HEK293 (cell line): Measurements from ENCODE around the gene IGF1R.
A peak's percentile ranks its signal among the peaks of the same experiment; 100 is the strongest.

Experiments
- CTCF ChIA-PET: fragments of 350-600 bp; formaldehyde crosslinking; extraction: SDS; loops from one replicate; lab custom pipeline; 2021; ENCODE audit warnings: antibody characterized with exemption; lab: Yijun Ruan, JAX
- POLR2A ChIA-PET: fragments of 300-600 bp; formaldehyde crosslinking; extraction: SDS; loops from one replicate; lab custom pipeline; 2020; ENCODE audit warnings: antibody characterized with exemption, inconsistent platforms; lab: Yijun Ruan, JAX
- H3K27ac ChIP-seq: fragments of 200-500 bp; sonication (Bioruptor generic); 2 replicates; pipeline ENCODE4 v1.5.1; 2014; ENCODE audit warnings: low read depth, low read length, control low read depth, inconsistent platforms; ENCODE audit errors: extremely low read depth
- H3K36me3 ChIP-seq, 2 experiments: fragments of 200-500 bp in 1 of 2; sonication (Bioruptor generic) in 1 of 2; 1 replicate in 1 of 2; 2 replicates in 1 of 2; pipeline ENCODE4 v1.5.1; 2014 to 2017; ENCODE audit warnings: inconsistent platforms in 2 of 2, low read length in 2 of 2; ENCODE audit not compliant: control insufficient read depth in 2 of 2, insufficient read depth in 1 of 2
- H3K4me1 ChIP-seq: fragments of 200-500 bp; sonication (Bioruptor generic); 2 replicates; pipeline ENCODE4 v1.5.1; 2014; ENCODE audit warnings: mild to moderate bottlenecking, low read length, inconsistent platforms; ENCODE audit not compliant: control insufficient read depth, insufficient read depth
- H3K4me3 ChIP-seq: 2 replicates; pipeline ENCODE4 v1.5.1; 2011; ENCODE audit warnings: low read depth, mild to moderate bottlenecking, control low read depth, low read length, moderate library complexity
- H3K9me3 ChIP-seq: fragments of 200-500 bp; sonication (Bioruptor generic); 2 replicates; pipeline ENCODE4 v1.5.1; 2014; ENCODE audit warnings: low read depth, low read length, inconsistent platforms; ENCODE audit not compliant: control insufficient read depth, insufficient read depth
- EGR2 ChIP-seq: fragments of 450-650 bp; formaldehyde crosslinking; IDR thresholded peaks from 2 replicates; pipeline ENCODE4 v1.5.1; 2016; ENCODE audit warnings: low read depth, missing biosample characterization, missing genetic modification characterization
- PRDM1 ChIP-seq: fragments of 450-650 bp; formaldehyde crosslinking; IDR thresholded peaks from 2 replicates; pipeline ENCODE4; 2016; ENCODE audit warnings: missing biosample characterization, missing genetic modification characterization
- SP2 ChIP-seq: fragments of 450-650 bp; formaldehyde crosslinking; IDR thresholded peaks from 2 replicates; pipeline ENCODE4 v1.5.1; 2016; ENCODE audit warnings: missing biosample characterization, missing genetic modification characterization
- ZBTB1 ChIP-seq: fragments of 450-650 bp; formaldehyde crosslinking; IDR thresholded peaks from 2 replicates; pipeline ENCODE4 v1.5.1; 2016; ENCODE audit warnings: missing biosample characterization, missing genetic modification characterization
- ZFHX2 ChIP-seq: fragments of 450-650 bp; formaldehyde crosslinking; conservative IDR thresholded peaks from 2 replicates; pipeline ENCODE4 v1.5.1; 2016; ENCODE audit warnings: missing biosample characterization, missing genetic modification characterization
- ZNF121 ChIP-seq: fragments of 450-650 bp; formaldehyde crosslinking; IDR thresholded peaks from 2 replicates; pipeline ENCODE4 v1.5.1; 2016; ENCODE audit warnings: missing biosample characterization, missing genetic modification characterization
- ZNF16 ChIP-seq: fragments of 450-650 bp; formaldehyde crosslinking; IDR thresholded peaks from 2 replicates; pipeline ENCODE4 v1.5.1; 2016; ENCODE audit warnings: low read depth, missing biosample characterization, missing genetic modification characterization
- ZNF433 ChIP-seq: fragments of 450-650 bp; formaldehyde crosslinking; IDR thresholded peaks from 2 replicates; pipeline ENCODE4 v1.5.1; 2016; ENCODE audit warnings: missing biosample characterization, missing genetic modification characterization, low read depth
- ZNF510 ChIP-seq: fragments of 450-650 bp; formaldehyde crosslinking; IDR thresholded peaks from 2 replicates; pipeline ENCODE4 v1.5.1; 2018; ENCODE audit warnings: mild to moderate bottlenecking, missing genetic modification characterization, missing biosample characterization; ENCODE audit not compliant: insufficient replicate concordance
- ZNF521 ChIP-seq: fragments of 450-650 bp; formaldehyde crosslinking; IDR thresholded peaks from 2 replicates; pipeline ENCODE4 v1.5.1; 2017; ENCODE audit warnings: missing biosample characterization, mild to moderate bottlenecking, missing genetic modification characterization
- ZNF555 ChIP-seq: fragments of 450-650 bp; formaldehyde crosslinking; conservative IDR thresholded peaks from 2 replicates; pipeline ENCODE4 v1.5.1; 2017; ENCODE audit warnings: missing biosample characterization, mild to moderate bottlenecking, missing genetic modification characterization, inconsistent platforms
- ZNF629 ChIP-seq: fragments of 450-650 bp; formaldehyde crosslinking; IDR thresholded peaks from 2 replicates; pipeline ENCODE4 v1.5.1; 2017; ENCODE audit warnings: missing biosample characterization, missing genetic modification characterization
- ZNF664 ChIP-seq: fragments of 450-650 bp; formaldehyde crosslinking; IDR thresholded peaks from 2 replicates; pipeline ENCODE4 v1.5.1; 2016; ENCODE audit warnings: missing biosample characterization, missing genetic modification characterization
- ZNF76 ChIP-seq: fragments of 450-650 bp; formaldehyde crosslinking; IDR thresholded peaks from 2 replicates; pipeline ENCODE4; 2016; ENCODE audit warnings: low read depth, missing biosample characterization, missing genetic modification characterization, borderline replicate concordance
- ZNF830 ChIP-seq: fragments of 450-650 bp; IDR thresholded peaks from 2 replicates; pipeline ENCODE4 v1.5.0; 2018; ENCODE audit warnings: missing biosample characterization, missing genetic modification characterization, low read depth, mild to moderate bottlenecking, moderate library complexity
- ZSCAN30 ChIP-seq: fragments of 450-650 bp; IDR thresholded peaks from 2 replicates; pipeline ENCODE4 v1.5.1; 2018; ENCODE audit warnings: missing biosample characterization, mild to moderate bottlenecking, missing genetic modification characterization, moderate library complexity
- TF ChIP-seq, protein P1 (sequence below): fragments of 450-650 bp; formaldehyde crosslinking; IDR thresholded peaks from 2 replicates; pipeline ENCODE4 v1.5.1; 2017; ENCODE audit warnings: missing biosample characterization, missing genetic modification characterization
- TF ChIP-seq, protein P2 (sequence below): fragments of 450-650 bp; formaldehyde crosslinking; IDR thresholded peaks from 2 replicates; pipeline ENCODE4 v1.5.1; 2017; ENCODE audit warnings: missing biosample characterization, missing genetic modification characterization
- TF ChIP-seq, protein P3 (sequence below): fragments of 450-650 bp; formaldehyde crosslinking; IDR thresholded peaks from 2 replicates; pipeline ENCODE4 v1.5.1; 2016; ENCODE audit warnings: missing biosample characterization, missing genetic modification characterization, borderline replicate concordance

IGF1R gene

GRCh38 chr15:98787194-98787593 is 138.9 kb downstream of the IGF1R start:
- CTCF ChIA-PET, result interaction anchor here (0.9 to 1.6 kb wide), 3 partner anchors 9 to 105 kb away, joined by 3 to 8 read pairs (median 5); no protein-coding TSS in a partner anchor
- H3K27ac ChIP-seq, result no peak overlapping the region
- POLR2A ChIA-PET, result no interaction called here

DNA sequence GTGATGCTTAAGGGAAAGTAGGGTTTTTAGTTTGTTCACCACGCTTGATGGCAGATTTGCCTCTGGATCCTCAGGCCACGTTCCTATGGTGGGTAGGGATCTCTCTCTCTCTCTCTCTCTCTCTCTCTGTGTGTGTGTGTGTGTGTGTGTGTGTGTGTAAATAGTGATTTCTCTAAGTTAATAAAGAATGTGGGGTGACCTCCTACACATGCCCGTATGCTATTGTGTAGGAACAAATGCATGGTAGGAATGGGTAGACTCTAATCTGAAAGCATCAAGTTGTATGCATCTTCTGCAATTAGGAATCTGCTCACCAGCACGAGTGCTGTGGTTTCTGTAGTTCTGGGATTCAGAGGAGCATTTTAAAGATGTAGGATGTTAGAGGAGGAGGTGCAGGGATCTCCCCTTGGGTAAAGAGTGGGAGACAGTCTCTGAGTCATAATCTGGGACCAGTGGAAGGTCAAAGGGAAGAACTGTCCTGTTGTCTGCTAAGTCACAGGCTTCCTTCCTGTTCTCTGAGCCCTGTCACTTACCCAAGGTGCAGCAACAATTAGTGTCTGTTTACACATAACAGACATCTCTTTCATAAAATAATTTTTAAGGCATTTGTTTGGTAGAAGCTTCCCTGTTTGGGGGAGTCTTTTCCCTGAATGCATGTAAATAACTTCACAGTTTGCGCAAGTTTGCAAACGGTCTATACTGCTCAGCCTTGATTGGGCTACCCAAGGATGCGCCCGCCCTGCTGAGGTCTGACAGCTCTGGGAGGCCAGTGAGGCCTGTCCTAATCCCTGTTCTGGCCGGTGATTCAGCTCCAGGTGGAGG is 139.8 kb downstream of the IGF1R start:
- H3K27ac ChIP-seq, result no peak overlapping the region
- POLR2A ChIA-PET, result no interaction called here
- no peak overlapping the region for H3K4me3 ChIP-seq
- peaks cover 38% of the 10 kb centered on the region for H3K4me1 ChIP-seq
- peak; percentile 78 for TF ChIP-seq EGR2 (tag by site-specific recombination)
- TF ChIP-seq SP2, result peak; percentile 43
- no peak for TF ChIP-seq ZNF555
- TF ChIP-seq ZNF510 (tag by site-specific recombination), result no peak
- TF ChIP-seq, protein P1, sequence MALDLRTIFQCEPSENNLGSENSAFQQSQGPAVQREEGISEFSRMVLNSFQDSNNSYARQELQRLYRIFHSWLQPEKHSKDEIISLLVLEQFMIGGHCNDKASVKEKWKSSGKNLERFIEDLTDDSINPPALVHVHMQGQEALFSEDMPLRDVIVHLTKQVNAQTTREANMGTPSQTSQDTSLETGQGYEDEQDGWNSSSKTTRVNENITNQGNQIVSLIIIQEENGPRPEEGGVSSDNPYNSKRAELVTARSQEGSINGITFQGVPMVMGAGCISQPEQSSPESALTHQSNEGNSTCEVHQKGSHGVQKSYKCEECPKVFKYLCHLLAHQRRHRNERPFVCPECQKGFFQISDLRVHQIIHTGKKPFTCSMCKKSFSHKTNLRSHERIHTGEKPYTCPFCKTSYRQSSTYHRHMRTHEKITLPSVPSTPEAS (tag by site-specific recombination), result 0 out of 2 replicates have a peak, but pooled peaks have one; percentile 36
- peak; percentile 60; the same call in 1 of the 2 replicates for TF ChIP-seq PRDM1 (tag by site-specific recombination)
- no peak for TF ChIP-seq ZNF76
- no peak for TF ChIP-seq ZNF664
- no peak for TF ChIP-seq ZBTB1 (tag by site-specific recombination)
- TF ChIP-seq, protein P2, sequence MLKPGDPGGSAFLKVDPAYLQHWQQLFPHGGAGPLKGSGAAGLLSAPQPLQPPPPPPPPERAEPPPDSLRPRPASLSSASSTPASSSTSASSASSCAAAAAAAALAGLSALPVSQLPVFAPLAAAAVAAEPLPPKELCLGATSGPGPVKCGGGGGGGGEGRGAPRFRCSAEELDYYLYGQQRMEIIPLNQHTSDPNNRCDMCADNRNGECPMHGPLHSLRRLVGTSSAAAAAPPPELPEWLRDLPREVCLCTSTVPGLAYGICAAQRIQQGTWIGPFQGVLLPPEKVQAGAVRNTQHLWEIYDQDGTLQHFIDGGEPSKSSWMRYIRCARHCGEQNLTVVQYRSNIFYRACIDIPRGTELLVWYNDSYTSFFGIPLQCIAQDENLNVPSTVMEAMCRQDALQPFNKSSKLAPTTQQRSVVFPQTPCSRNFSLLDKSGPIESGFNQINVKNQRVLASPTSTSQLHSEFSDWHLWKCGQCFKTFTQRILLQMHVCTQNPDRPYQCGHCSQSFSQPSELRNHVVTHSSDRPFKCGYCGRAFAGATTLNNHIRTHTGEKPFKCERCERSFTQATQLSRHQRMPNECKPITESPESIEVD (tag by site-specific recombination), result no peak
- no peak for TF ChIP-seq ZSCAN30 (tag by site-specific recombination)
- no peak for TF ChIP-seq ZNF521 (tag by site-specific recombination)
- no peak for TF ChIP-seq ZNF433
- no peak for TF ChIP-seq ZNF629 (tag by site-specific recombination)
- peak; percentile 84 for TF ChIP-seq ZFHX2 (tag by site-specific recombination)
- TF ChIP-seq, all 188 proteins: peak for 5
- Histone ChIP-seq H3K9me3 (no peaks in the 10 kb centered on the region), H3K36me3 (no peaks in the 10 kb centered on the region)
- CTCF ChIA-PET, result interaction anchor here (0.7 to 6.4 kb wide), 7 partner anchors 9 to 1179 kb away, joined by 3 to 66 read pairs (median 3); no protein-coding TSS in a partner anchor

More at GRCh38 chr15:98787194-98787593, 138.9 kb downstream of the IGF1R start:
- Histone ChIP-seq H3K36me3 (no peaks in the 10 kb centered on the region), H3K4me1 (peaks cover 29% of the 10 kb centered on the region), H3K4me3 (no peak overlapping the region), H3K9me3 (no peaks in the 10 kb centered on the region)
- TF ChIP-seq ZNF121, result no peak
- TF ChIP-seq ZFHX2 (tag by site-specific recombination), result 0 out of 2 replicates have a peak, but pooled peaks have one; percentile 25

DNA sequence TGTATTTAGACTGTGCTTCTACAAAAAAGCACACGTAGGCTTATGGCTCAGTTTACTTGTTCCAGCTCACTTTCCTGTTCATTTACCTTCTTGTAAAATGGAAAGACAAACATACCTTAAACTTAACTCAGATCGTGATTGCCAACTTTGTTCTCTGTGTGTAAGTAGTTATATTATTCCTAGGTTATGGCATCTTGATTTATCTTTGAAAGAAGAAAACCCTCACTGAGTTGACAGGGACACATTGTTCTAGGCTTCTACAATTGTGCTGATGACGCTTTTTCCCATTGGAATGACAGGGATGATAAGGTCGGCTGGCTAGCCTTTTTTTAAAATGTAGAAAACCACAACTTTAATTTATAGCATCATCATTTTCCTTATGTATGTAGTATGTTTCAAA is 140.7 kb downstream of the IGF1R start:
- Histone ChIP-seq H3K4me1 (peaks cover 45% of the 10 kb centered on the region), H3K36me3 (no peaks in the 10 kb centered on the region), H3K9me3 (no peaks in the 10 kb centered on the region), H3K4me3 (no peak overlapping the region), H3K27ac (no peak overlapping the region)
- CTCF ChIA-PET, result interaction anchor here (0.7 to 6.4 kb wide), 5 partner anchors 10 to 367 kb away, joined by 3 to 66 read pairs (median 3); no protein-coding TSS in a partner anchor
- TF ChIP-seq ZNF16 (tag by site-specific recombination) (no peak), ZNF830 (tag by site-specific recombination) (no peak)
- TF ChIP-seq, protein P3, sequence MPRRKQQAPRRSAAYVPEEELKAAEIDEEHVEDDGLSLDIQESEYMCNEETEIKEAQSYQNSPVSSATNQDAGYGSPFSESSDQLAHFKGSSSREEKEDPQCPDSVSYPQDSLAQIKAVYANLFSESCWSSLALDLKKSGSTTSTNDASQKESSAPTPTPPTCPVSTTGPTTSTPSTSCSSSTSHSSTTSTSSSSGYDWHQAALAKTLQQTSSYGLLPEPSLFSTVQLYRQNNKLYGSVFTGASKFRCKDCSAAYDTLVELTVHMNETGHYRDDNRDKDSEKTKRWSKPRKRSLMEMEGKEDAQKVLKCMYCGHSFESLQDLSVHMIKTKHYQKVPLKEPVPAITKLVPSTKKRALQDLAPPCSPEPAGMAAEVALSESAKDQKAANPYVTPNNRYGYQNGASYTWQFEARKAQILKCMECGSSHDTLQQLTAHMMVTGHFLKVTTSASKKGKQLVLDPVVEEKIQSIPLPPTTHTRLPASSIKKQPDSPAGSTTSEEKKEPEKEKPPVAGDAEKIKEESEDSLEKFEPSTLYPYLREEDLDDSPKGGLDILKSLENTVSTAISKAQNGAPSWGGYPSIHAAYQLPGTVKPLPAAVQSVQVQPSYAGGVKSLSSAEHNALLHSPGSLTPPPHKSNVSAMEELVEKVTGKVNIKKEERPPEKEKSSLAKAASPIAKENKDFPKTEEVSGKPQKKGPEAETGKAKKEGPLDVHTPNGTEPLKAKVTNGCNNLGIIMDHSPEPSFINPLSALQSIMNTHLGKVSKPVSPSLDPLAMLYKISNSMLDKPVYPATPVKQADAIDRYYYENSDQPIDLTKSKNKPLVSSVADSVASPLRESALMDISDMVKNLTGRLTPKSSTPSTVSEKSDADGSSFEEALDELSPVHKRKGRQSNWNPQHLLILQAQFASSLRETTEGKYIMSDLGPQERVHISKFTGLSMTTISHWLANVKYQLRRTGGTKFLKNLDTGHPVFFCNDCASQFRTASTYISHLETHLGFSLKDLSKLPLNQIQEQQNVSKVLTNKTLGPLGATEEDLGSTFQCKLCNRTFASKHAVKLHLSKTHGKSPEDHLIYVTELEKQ (tag by site-specific recombination), result no peak
- POLR2A ChIA-PET, result interaction anchor here (0.6 kb wide), 1 partner anchor 98 kb away, joined by 5 read pairs; no protein-coding TSS in a partner anchor
